H9 (cell line): ENCODE data around the gene SIPA1L3. TPM values are rescaled to one million over a fixed set of nuclear protein-coding genes. Genes with fewer than 3 reads are reported as not detected.

Source experiments
- DNase-seq: peaks from one replicate; pipeline ENCODE4 v3.0.0-alpha.2; 2017
- H2AFZ ChIP-seq: one replicate; pipeline ENCODE4 v1.6.1; 2013; ENCODE audit warnings: mild to moderate bottlenecking, low read length, control low read depth, moderate library complexity
- H2AK5ac ChIP-seq: 2 replicates; pipeline ENCODE4 v1.6.1; 2013; ENCODE audit warnings: low read length, control low read depth, mixed read lengths; ENCODE audit not compliant: insufficient read length
- H2BK120ac ChIP-seq: one replicate; pipeline ENCODE4 v1.6.1; 2013; ENCODE audit warnings: low read depth, mild to moderate bottlenecking, low read length, control low read depth, inconsistent platforms; ENCODE audit not compliant: poor library complexity, severe bottlenecking
- H2BK12ac ChIP-seq: 2 replicates; pipeline ENCODE4 v1.6.1; 2013; ENCODE audit warnings: low read length, control low read depth, mixed read lengths, low read depth; ENCODE audit not compliant: insufficient read length
- H2BK15ac ChIP-seq: 2 replicates; pipeline ENCODE4 v1.6.1; 2013; ENCODE audit warnings: low read depth, low read length, control low read depth
- H2BK20ac ChIP-seq: one replicate; pipeline ENCODE4 v1.6.1; 2013; ENCODE audit warnings: low read depth, mild to moderate bottlenecking, low read length, control low read depth, inconsistent platforms; ENCODE audit not compliant: poor library complexity, severe bottlenecking
- H2BK5ac ChIP-seq: 2 replicates; pipeline ENCODE4 v1.6.1; 2013; ENCODE audit warnings: low read length, control low read depth, mixed read lengths; ENCODE audit not compliant: insufficient read length
- H3K14ac ChIP-seq: 2 replicates; pipeline ENCODE4 v1.6.1; 2013; ENCODE audit warnings: low read length, control low read depth; ENCODE audit not compliant: insufficient read depth
- H3K18ac ChIP-seq: 2 replicates; pipeline ENCODE4 v1.6.1; 2013; ENCODE audit warnings: low read depth, mild to moderate bottlenecking, mixed read lengths, low read length, control low read depth; ENCODE audit not compliant: insufficient read length
- H3K23ac ChIP-seq: 2 replicates; pipeline ENCODE4 v1.6.1; 2013; ENCODE audit warnings: low read length, control low read depth, mixed read lengths, low read depth; ENCODE audit not compliant: insufficient read length
- H3K23me2 ChIP-seq: 2 replicates; pipeline ENCODE4 v1.6.1; 2013; ENCODE audit warnings: low read depth, mild to moderate bottlenecking, mixed read lengths, low read length, control low read depth; ENCODE audit not compliant: insufficient read length, poor library complexity, severe bottlenecking
- H3K27ac ChIP-seq: 2 replicates; pipeline ENCODE4 v1.5.1; 2013; ENCODE audit warnings: low read length, control low read depth, mixed read lengths, low read depth; ENCODE audit not compliant: insufficient read length
- H3K27me3 ChIP-seq: 2 replicates; pipeline ENCODE4 v1.6.1; 2013; ENCODE audit warnings: low read length, control low read depth, inconsistent platforms; ENCODE audit not compliant: insufficient read depth
- H3K4ac ChIP-seq: 2 replicates; pipeline ENCODE4 v1.6.1; 2013; ENCODE audit warnings: low read depth, mild to moderate bottlenecking, control low read depth, inconsistent platforms, low read length, moderate library complexity
- H3K4me1 ChIP-seq: 2 replicates; pipeline ENCODE4 v1.6.1; 2013; ENCODE audit warnings: low read length, control low read depth, inconsistent platforms; ENCODE audit not compliant: insufficient read depth
- H3K4me2 ChIP-seq: 2 replicates; pipeline ENCODE4 v1.6.1; 2013; ENCODE audit warnings: low read length, control low read depth, mixed read lengths; ENCODE audit not compliant: insufficient read length, insufficient read depth
- H3K56ac ChIP-seq: 2 replicates; pipeline ENCODE4 v1.6.1; 2013; ENCODE audit warnings: low read depth, mild to moderate bottlenecking, mixed read lengths, low read length, control low read depth; ENCODE audit not compliant: insufficient read length
- H3K79me1 ChIP-seq: 2 replicates; pipeline ENCODE4 v1.6.1; 2013; ENCODE audit warnings: low read depth, mild to moderate bottlenecking, moderate library complexity, low read length, control low read depth, inconsistent platforms; ENCODE audit not compliant: insufficient read depth, poor library complexity, severe bottlenecking
- H3K79me2 ChIP-seq: 2 replicates; pipeline ENCODE4 v1.6.1; 2013; ENCODE audit warnings: low read length, control low read depth, inconsistent platforms; ENCODE audit not compliant: insufficient read depth
- H3K9ac ChIP-seq: 2 replicates; pipeline ENCODE4 v1.6.1; 2013; ENCODE audit warnings: low read length, control low read depth, mixed read lengths; ENCODE audit not compliant: insufficient read length; ENCODE audit errors: extremely low read depth
- H3K9me3 ChIP-seq: one replicate; pipeline ENCODE4 v1.6.1; 2013; ENCODE audit warnings: low read depth, low read length, inconsistent platforms; ENCODE audit not compliant: control insufficient read depth
- H3T11ph ChIP-seq: one replicate; pipeline ENCODE4 v1.6.1; 2013; ENCODE audit warnings: mild to moderate bottlenecking, low read length, control low read depth, inconsistent platforms
- H4K20me1 ChIP-seq: one replicate; pipeline ENCODE4 v1.6.1; 2013; ENCODE audit not compliant: control insufficient read depth, insufficient read length, insufficient read depth
- H4K5ac ChIP-seq: 2 replicates; pipeline ENCODE4 v1.6.1; 2013; ENCODE audit warnings: low read depth, mild to moderate bottlenecking, mixed read lengths, low read length, control low read depth; ENCODE audit not compliant: insufficient read length
- H4K8ac ChIP-seq: replicated peaks from 2 replicates; pipeline ENCODE4 v1.6.1; 2013; ENCODE audit warnings: low read length, control low read depth, mixed read lengths, low read depth; ENCODE audit not compliant: insufficient read length
- H4K91ac ChIP-seq: 2 replicates; pipeline ENCODE4 v1.6.1; 2013; ENCODE audit warnings: low read depth, mild to moderate bottlenecking, moderate library complexity, mixed read lengths, low read length, control low read depth; ENCODE audit not compliant: insufficient read length
- H3K27ac Mint-ChIP-seq, 3 experiments: 2 replicates in 2 of 3; 3 replicates in 1 of 3; pipeline ENCODE4 v1.8.0; 2020 to 2021; ENCODE audit warnings: mixed read lengths in 3 of 3, mild to moderate bottlenecking in 1 of 3, moderate library complexity in 1 of 3
- H3K27me3 Mint-ChIP-seq: 2 replicates; pipeline ENCODE4 v1.8.0; 2021; ENCODE audit warnings: low read depth, mild to moderate bottlenecking, moderate library complexity, mixed read lengths
- H3K36me3 Mint-ChIP-seq, 3 experiments: 2 replicates in 2 of 3; 3 replicates in 1 of 3; pipeline ENCODE4 v1.8.0; 2020 to 2021; ENCODE audit warnings: low read depth in 3 of 3, mixed read lengths in 3 of 3; ENCODE audit not compliant: insufficient read depth in 1 of 3
- H3K4me1 Mint-ChIP-seq, 2 experiments: 2 replicates each; pipeline ENCODE4 v1.8.0; 2020; ENCODE audit warnings: mixed read lengths in 2 of 2
- H3K4me3 Mint-ChIP-seq, 2 experiments: 2 replicates in 1 of 2; 3 replicates in 1 of 2; pipeline ENCODE4 v1.8.0; 2020 to 2021; ENCODE audit warnings: mild to moderate bottlenecking in 2 of 2, mixed read lengths in 2 of 2, moderate library complexity in 1 of 2
- H3K9me3 Mint-ChIP-seq, 2 experiments: 2 replicates in 1 of 2; 3 replicates in 1 of 2; pipeline ENCODE4 v1.8.0; 2020; ENCODE audit warnings: mild to moderate bottlenecking in 2 of 2, mixed read lengths in 2 of 2, moderate library complexity in 1 of 2
- WGBS: extraction: QIAGEN DNeasy Blood & Tissue Kit; methylation state at CpG from one replicate; pipeline ENCODE4 v1.1.7; 2013; ENCODE audit warnings: missing lambda C conversion rate, low lambda C conversion rate, mixed read lengths; ENCODE audit not compliant: insufficient read length; ENCODE audit errors: extremely low coverage; 5-methylcytosine and 5-hydroxymethylcytosine counted together
- total RNA-seq: library from RNA; stranded (reverse); gene quantifications from 2 replicates; pipeline ENCODE4 v1.2.1, GENCODE V29; 2021
- TF ChIP-seq, protein P1 (sequence below): fragments of 200-600 bp; sonication (generic); conservative IDR thresholded peaks from 3 replicates; pipeline ENCODE4 v1.8.0; 2021; ENCODE audit warnings: antibody characterized with exemption, mild to moderate bottlenecking

The SIPA1L3 gene
- total RNA-seq, 1 experiment from 2014 or later = 40.1 TPM

DNA sequence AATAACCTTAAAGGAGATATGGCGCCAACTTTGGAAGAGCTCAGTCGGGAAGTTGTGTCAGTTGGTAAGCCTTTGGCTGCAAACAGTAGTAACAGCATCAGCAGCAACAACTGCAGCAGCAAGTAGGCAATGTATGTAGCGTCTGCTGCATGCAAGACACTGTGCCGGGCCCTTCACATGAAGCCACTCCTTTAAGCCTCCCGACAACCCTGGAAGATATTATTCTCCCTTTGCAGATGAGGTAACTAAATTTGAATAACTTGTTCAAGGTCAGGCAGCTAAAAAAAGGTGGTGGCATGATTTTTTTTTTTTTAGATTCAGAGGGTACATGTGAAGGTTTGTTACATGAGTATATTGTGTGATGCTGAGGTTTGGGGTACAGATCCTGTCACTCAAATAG is 19.7 kb downstream of the SIPA1L3 start:
- Histone ChIP-seq H3K23ac (no peak overlapping the region), H2AFZ (no peak overlapping the region), H3K18ac (no peak overlapping the region), H3K79me2 (peaks cover 2% of the 10 kb centered on the region; the same call in 1 of the 2 replicates), H2BK20ac (no peak overlapping the region), H4K8ac (no peak overlapping the region), H3K4ac (no peak overlapping the region), H3K9ac (no peak overlapping the region), H2BK15ac (no peak overlapping the region), H2BK120ac (no peak overlapping the region), H4K5ac (no peak overlapping the region), H3K9me3 (no peaks in the 10 kb centered on the region), H4K20me1 (no peaks in the 10 kb centered on the region), H2BK5ac (no peak overlapping the region), H2BK12ac (no peak overlapping the region), H3K27ac (no peak overlapping the region), H2AK5ac (no peak overlapping the region), H3K23me2 (no peaks in the 10 kb centered on the region), H3K14ac (no peak overlapping the region), H4K91ac (no peak overlapping the region), H3K4me1 (peaks cover 12% of the 10 kb centered on the region), H3T11ph (no peak overlapping the region), H3K79me1 (no peaks in the 10 kb centered on the region), H3K56ac (no peak overlapping the region), H3K4me2 (no peak overlapping the region), H3K27me3 (no peaks in the 10 kb centered on the region)
- Mint-ChIP-seq H3K36me3 (peaks cover 3 to 13% (median 10%) of the 10 kb centered on the region in 3 experiments; a peak in 6 of 7 replicates), H3K27me3 (no peaks in the 10 kb centered on the region), H3K4me1 (peaks cover 46 to 54% of the 10 kb centered on the region in 2 experiments), H3K4me3 (peak overlapping the region in 1 of 2 experiments; percentile 1; a peak in 1 of 5 replicates), H3K9me3 (no peaks in the 10 kb centered on the region), H3K27ac (peak overlapping the region in 2 of 3 experiments; percentile 19 to 51; a peak in 1 of 7 replicates)
- DNase-seq = no peak
- no CpG with 5 or more reads among the region's 5 CpGs for WGBS
- TF ChIP-seq, protein P1, sequence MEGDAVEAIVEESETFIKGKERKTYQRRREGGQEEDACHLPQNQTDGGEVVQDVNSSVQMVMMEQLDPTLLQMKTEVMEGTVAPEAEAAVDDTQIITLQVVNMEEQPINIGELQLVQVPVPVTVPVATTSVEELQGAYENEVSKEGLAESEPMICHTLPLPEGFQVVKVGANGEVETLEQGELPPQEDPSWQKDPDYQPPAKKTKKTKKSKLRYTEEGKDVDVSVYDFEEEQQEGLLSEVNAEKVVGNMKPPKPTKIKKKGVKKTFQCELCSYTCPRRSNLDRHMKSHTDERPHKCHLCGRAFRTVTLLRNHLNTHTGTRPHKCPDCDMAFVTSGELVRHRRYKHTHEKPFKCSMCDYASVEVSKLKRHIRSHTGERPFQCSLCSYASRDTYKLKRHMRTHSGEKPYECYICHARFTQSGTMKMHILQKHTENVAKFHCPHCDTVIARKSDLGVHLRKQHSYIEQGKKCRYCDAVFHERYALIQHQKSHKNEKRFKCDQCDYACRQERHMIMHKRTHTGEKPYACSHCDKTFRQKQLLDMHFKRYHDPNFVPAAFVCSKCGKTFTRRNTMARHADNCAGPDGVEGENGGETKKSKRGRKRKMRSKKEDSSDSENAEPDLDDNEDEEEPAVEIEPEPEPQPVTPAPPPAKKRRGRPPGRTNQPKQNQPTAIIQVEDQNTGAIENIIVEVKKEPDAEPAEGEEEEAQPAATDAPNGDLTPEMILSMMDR = no peak
